NCI-H510A treated with DMSO at 0.1 percent for 48 hours (cell line): Measurements from ENCODE around the gene STXBP3.
"Not testable (repeated sequence)": the region's sequence is repeated elsewhere in the genome, so short reads cannot be mapped to it uniquely, and the experiment has no call there.

Experiments
- DNase-seq: peaks from one replicate; lab custom pipeline; 2025; lab: John Stamatoyannopoulos, UW

STXBP3 gene

GRCh38 chr1:108732398-108732797 is 14.1 kb upstream of the STXBP3 start:
- no peak for DNase-seq

- DNase-seq, result no peak
These were observed 12.2 kb upstream of the STXBP3 start for GRCh38 chr1:108734171-108734865.

- DNase-seq, result no peak
These were observed 4.2 kb upstream of the STXBP3 start for GRCh38 chr1:108742253-108742652.

- DNase-seq, result no peak
These were observed 493 bp upstream of the STXBP3 start for GRCh38 chr1:108745980-108746381.

- peak; percentile 79 for DNase-seq
These were observed 837 bp downstream of the STXBP3 start for GRCh38 chr1:108747171-108747850.

GRCh38 chr1:108747898-108748297 is 1.4 kb downstream of the STXBP3 start:
- no peak for DNase-seq

- no peak for DNase-seq
These were observed 2.6 kb downstream of the STXBP3 start for GRCh38 chr1:108749081-108749480.

- no peak for DNase-seq
These were observed 4.2 kb downstream of the STXBP3 start for GRCh38 chr1:108750476-108751181.

- no peak for DNase-seq
These were observed 6.9 kb downstream of the STXBP3 start for GRCh38 chr1:108753363-108753762.

GRCh38 chr1:108758796-108759195 is 12.3 kb downstream of the STXBP3 start:
- no peak for DNase-seq

- DNase-seq, result no peak
These were observed 20.6 kb downstream of the STXBP3 start for GRCh38 chr1:108767115-108767514.

GRCh38 chr1:108767708-108768107 is 21.2 kb downstream of the STXBP3 start:
- DNase-seq, result no peak

- no peak for DNase-seq
These were observed 31.4 kb downstream of the STXBP3 start for GRCh38 chr1:108777839-108778238.

GRCh38 chr1:108779455-108779854 is 33.0 kb downstream of the STXBP3 start:
- no peak for DNase-seq

GRCh38 chr1:108780937-108781574 is 34.6 kb downstream of the STXBP3 start:
- peak; percentile 21 for DNase-seq

GRCh38 chr1:108781575-108781944 is 35.1 kb downstream of the STXBP3 start:
- DNase-seq, result not testable (repeated sequence)

- DNase-seq, result no peak
These were observed 38.8 kb downstream of the STXBP3 start for GRCh38 chr1:108785264-108785663.

- no peak for DNase-seq
These were observed 39.4 kb downstream of the STXBP3 start for GRCh38 chr1:108785880-108786279.

GRCh38 chr1:108791790-108792189 is 45.3 kb downstream of the STXBP3 start:
- no peak for DNase-seq

- no peak for DNase-seq
These were observed 45.9 kb downstream of the STXBP3 start for GRCh38 chr1:108792420-108792819.

- no peak for DNase-seq
These were observed 52.5 kb downstream of the STXBP3 start for GRCh38 chr1:108799001-108799400.

GRCh38 chr1:108801101-108801500 is 54.6 kb downstream of the STXBP3 start:
- DNase-seq, result no peak

GRCh38 chr1:108803548-108803947 is 57.1 kb downstream of the STXBP3 start:
- no peak for DNase-seq
